Peyer's patch (tissue), 4 donors: ENCODE measurements around the gene LIPA. TPM values are rescaled to one million over a fixed set of nuclear protein-coding genes. Genes with fewer than 3 reads are reported as not detected.
A peak's percentile ranks its signal among the peaks of the same experiment; 100 is the strongest.

Experiments
- DNase-seq, 3 donors: peaks; one replicate each; pipeline ENCODE4 v3.0.0-alpha.2; 2017 to 2019
- H3K27ac ChIP-seq, 4 donors: fragments of 200-600 bp; sonication (generic); one replicate each; pipeline ENCODE4 v1.5.1; 2016 to 2019
- H3K27me3 ChIP-seq, 2 donors: fragments of 200-600 bp; sonication (generic); one replicate each; pipeline ENCODE4 v1.5.1; 2019
- H3K36me3 ChIP-seq, 3 donors: fragments of 200-600 bp; sonication (generic); one replicate each; pipeline ENCODE4 v1.5.1; 2016 to 2019
- H3K4me1 ChIP-seq, 4 donors: fragments of 200-600 bp; sonication (generic); one replicate each; pipeline ENCODE4 v1.5.1; 2016 to 2019
- H3K4me3 ChIP-seq, 4 donors: fragments of 200-600 bp; sonication (generic); 1 replicate in 3 of 4; 2 replicates in 1 of 4; pipeline ENCODE4 v1.5.1; 2016 to 2019; ENCODE audit warnings: mild to moderate bottlenecking in 1 of 4
- H3K9me3 ChIP-seq, 4 donors: fragments of 200-600 bp; sonication (generic); one replicate each; pipeline ENCODE4 v1.5.1; 2016 to 2019; ENCODE audit warnings: mild to moderate bottlenecking in 1 of 4
- POLR2A ChIP-seq, 2 donors: fragments of 450-650 bp; IDR thresholded peaks; one replicate each; pipeline ENCODE4 v1.5.1; 2017; ENCODE audit warnings: antibody characterized with exemption in 2 of 2, mild to moderate bottlenecking in 2 of 2, moderate library complexity in 2 of 2
- total RNA-seq, 4 donors: library from RNA; depleted of rRNA; stranded (reverse); fragments of >200 nt; gene quantifications; one replicate each; pipeline ENCODE4 v1.1.0, GENCODE V29; 2016
- TF ChIP-seq, protein P1 (sequence below), 6 experiments: fragments of 450-650 bp in 4 of 6; fragments of 200-600 bp in 2 of 6; sonication (generic) in 1 of 6; IDR thresholded peaks; one replicate each; pipeline ENCODE4 v1.5.1; 2017 to 2019; ENCODE audit warnings: antibody characterized with exemption in 6 of 6, mild to moderate bottlenecking in 3 of 6, moderate library complexity in 1 of 6

Gene LIPA
- 100 to 1,000 TPM in 2 of 4 donors, 10 to 100 TPM in 2; 30.5 to 349 (median 116) TPM for total RNA-seq

DNA sequence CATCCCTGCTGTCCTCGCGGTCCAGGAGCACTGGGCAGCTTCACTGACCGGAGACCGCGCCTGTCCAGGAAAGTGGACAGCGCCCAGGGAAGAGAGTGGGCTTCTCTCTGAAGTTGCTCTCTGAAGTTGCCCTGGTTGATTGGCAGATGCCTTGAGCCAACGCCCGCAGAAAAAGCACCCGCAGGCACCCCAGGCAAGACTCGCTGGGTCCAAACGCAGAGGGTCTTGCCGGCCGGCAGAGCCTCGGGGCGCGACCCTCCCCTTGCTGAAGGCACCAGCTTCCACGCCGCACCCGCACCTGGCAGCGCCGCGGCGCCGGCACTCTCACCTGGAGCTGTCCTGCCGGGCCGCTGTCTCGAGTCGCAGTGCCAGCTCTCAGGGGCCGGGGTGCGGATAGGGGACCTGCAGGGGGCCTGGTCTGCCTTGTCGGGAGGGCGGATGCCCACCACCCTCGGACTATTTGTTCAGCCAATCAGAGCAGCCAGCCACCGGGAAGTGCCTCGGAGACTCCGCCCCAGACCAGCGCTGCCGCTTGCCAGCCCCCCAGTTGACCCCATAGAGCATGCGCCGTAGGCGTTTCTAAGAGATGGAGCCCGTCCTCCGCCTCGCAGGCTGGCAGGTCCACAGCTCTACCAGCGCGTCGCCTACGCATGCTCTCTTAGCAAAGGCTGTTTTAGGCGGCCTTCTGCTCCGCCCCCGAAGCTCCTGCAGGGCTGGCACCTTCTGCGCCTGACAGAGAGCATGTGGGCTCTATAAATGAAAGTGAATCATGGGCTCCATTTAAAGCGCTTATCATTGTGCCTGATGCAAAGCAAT, at the start of gene LIPA:
TSS of gene LIPA (minus strand) at position 367 of the 816 bp plus-strand sequence. CDS start 4,127 bp downstream, outside the sequence.
- peaks cover 0 to 3% (median 0%) of the 10 kb centered on the region in 4 donors for H3K9me3 ChIP-seq
- H3K27ac ChIP-seq, result peak within 1 kb of the TSS; percentile 70 to 95 (median 84)
- H3K36me3 ChIP-seq, result no peaks in the 10 kb centered on the region
- H3K27me3 ChIP-seq, result no peaks in the 10 kb centered on the region
- H3K4me3 ChIP-seq, result peak within 1 kb of the TSS; percentile 61 to 98 (median 84)
- no peaks in the 10 kb centered on the region for H3K4me1 ChIP-seq
- DNase-seq, result peak; percentile 88 to 98 (median 95)
- TF ChIP-seq, protein P1, sequence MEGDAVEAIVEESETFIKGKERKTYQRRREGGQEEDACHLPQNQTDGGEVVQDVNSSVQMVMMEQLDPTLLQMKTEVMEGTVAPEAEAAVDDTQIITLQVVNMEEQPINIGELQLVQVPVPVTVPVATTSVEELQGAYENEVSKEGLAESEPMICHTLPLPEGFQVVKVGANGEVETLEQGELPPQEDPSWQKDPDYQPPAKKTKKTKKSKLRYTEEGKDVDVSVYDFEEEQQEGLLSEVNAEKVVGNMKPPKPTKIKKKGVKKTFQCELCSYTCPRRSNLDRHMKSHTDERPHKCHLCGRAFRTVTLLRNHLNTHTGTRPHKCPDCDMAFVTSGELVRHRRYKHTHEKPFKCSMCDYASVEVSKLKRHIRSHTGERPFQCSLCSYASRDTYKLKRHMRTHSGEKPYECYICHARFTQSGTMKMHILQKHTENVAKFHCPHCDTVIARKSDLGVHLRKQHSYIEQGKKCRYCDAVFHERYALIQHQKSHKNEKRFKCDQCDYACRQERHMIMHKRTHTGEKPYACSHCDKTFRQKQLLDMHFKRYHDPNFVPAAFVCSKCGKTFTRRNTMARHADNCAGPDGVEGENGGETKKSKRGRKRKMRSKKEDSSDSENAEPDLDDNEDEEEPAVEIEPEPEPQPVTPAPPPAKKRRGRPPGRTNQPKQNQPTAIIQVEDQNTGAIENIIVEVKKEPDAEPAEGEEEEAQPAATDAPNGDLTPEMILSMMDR (IDR thresholded peaks at IDR 0.05), result no peak
- peak; percentile 51 to 73 for TF ChIP-seq POLR2A (IDR thresholded peaks at IDR 0.05)

- no peaks in the 10 kb centered on the region for H3K27me3 ChIP-seq
- peak in 2 of 3 donors; percentile 50 to 63 for DNase-seq
- H3K27ac ChIP-seq, result peak overlapping the region; percentile 83 to 92 (median 88)
Observed at GRCh38 chr10:89301232-89301631, 49.7 kb upstream of the LIPA start.

GRCh38 chr10:89299031-89299430, 47.5 kb upstream of the LIPA start:
- no peaks in the 10 kb centered on the region for H3K9me3 ChIP-seq
- H3K4me1 ChIP-seq, result peaks cover 0 to 25% (median 2%) of the 10 kb centered on the region in 4 donors
- H3K27me3 ChIP-seq, result no peaks in the 10 kb centered on the region
- no peak for DNase-seq
- H3K36me3 ChIP-seq, result no peaks in the 10 kb centered on the region
- no peak overlapping the region for H3K4me3 ChIP-seq
- no peak overlapping the region for H3K27ac ChIP-seq
- TF ChIP-seq POLR2A (IDR thresholded peaks at IDR 0.05), result no peak
- TF ChIP-seq, protein P1 (IDR thresholded peaks at IDR 0.05), result no peak

More at GRCh38 chr10:89301232-89301631, 49.7 kb upstream of the LIPA start:
- peak overlapping the region; percentile 41 to 73 (median 52) for H3K4me3 ChIP-seq
- H3K4me1 ChIP-seq, result peaks cover 0 to 29% (median 2%) of the 10 kb centered on the region in 4 donors
- no peaks in the 10 kb centered on the region for H3K9me3 ChIP-seq
- peaks cover 0 to 6% (median 0%) of the 10 kb centered on the region in 3 donors for H3K36me3 ChIP-seq
- TF ChIP-seq, protein P1 (IDR thresholded peaks at IDR 0.05), result no peak
- no peak for TF ChIP-seq POLR2A (IDR thresholded peaks at IDR 0.05)

- no peak overlapping the region for H3K27ac ChIP-seq
- no peak overlapping the region for H3K4me3 ChIP-seq
- H3K4me1 ChIP-seq, result peaks cover 0 to 13% (median 0%) of the 10 kb centered on the region in 4 donors
- no peaks in the 10 kb centered on the region for H3K36me3 ChIP-seq
- TF ChIP-seq, protein P1 (IDR thresholded peaks at IDR 0.05), result no peak
- no peaks in the 10 kb centered on the region for H3K9me3 ChIP-seq
- H3K27me3 ChIP-seq, result no peaks in the 10 kb centered on the region
- no peak for DNase-seq
Observed at GRCh38 chr10:89297791-89298190, 46.2 kb upstream of the LIPA start.

DNA sequence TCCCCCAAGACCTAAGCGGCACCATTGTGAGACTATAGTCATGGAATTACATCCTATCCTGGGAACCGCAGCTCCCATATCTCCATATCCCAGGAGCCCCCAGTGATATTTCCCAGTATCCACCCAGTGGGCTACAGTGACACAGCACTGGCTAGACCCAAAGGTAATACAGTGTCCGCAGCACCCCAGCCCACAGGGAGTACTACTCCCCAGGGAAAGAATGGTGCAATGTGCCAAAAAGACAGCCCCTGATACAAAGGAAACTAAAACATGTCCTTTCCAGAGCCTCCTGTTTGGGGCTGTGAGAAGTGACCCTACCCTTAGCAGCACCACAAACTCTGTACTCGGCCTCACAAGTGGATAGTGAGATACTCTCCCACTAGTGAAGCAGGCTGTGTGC, 45.8 kb upstream of the LIPA start:
- Histone ChIP-seq H3K27ac (no peak overlapping the region), H3K4me1 (peaks cover 0 to 9% (median 0%) of the 10 kb centered on the region in 4 donors), H3K27me3 (no peaks in the 10 kb centered on the region), H3K4me3 (no peak overlapping the region), H3K36me3 (no peaks in the 10 kb centered on the region), H3K9me3 (no peaks in the 10 kb centered on the region)
- no peak for DNase-seq
- no peak for TF ChIP-seq POLR2A (IDR thresholded peaks at IDR 0.05)
- TF ChIP-seq, protein P1 (IDR thresholded peaks at IDR 0.05), result no peak
